ENCODE measurements around the gene TENT5C. TPM values are rescaled to one million over a fixed set of nuclear protein-coding genes. Genes with fewer than 3 reads are reported as not detected.

TENT5C gene
- total and polyA plus RNA-seq, 2 of the 8 experiments (the other 6 are each of a cell fraction or from before 2014, with no cell fraction given): 0.38 to 0.99 TPM

DNA sequence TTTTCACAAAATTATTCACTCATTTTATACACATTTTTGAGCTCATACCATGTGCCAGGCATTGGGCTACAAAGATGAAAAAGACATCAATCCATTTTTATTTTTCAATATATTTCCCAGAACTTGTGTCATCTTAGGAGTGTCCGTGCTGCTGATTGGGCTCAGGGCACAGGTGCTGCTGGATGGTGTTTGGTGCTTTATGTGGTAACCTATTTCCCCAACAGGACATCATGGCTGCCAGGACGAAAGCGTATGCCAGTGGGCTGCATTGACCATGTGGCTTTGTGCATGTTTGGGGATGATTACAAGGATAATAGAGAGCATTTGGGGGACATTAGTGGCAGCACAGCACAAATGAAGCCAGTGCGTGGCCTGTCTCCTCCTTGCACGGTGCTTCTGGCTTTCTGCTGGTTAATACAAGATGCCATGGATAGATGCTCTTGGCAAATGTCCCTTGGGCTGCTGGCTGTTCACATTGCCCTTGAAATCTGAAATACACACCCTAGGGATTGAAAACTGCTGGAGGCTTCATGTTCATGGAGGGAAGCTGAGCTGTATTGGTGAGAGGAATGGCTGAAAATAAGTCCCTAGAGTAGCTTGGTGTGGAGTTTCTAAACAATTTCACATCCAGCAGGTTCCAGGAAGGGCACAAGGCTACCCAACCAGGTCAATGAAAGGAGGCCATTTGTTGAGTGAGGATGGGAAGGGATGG, 52.3 kb downstream of the TENT5C start:
- no peak for FAIRE-seq
- Histone ChIP-seq H3K9ac (replicated peaks in 1 of 4; ENCODE audit: extremely low read depth in 1 of 4, low read depth in 3 of 4, low read length in 3 of 4) (no peak overlapping the region), H3K23me2 (ENCODE audit: low read depth, low read length) (no peaks in the 10 kb centered on the region), H4K8ac (ENCODE audit: extremely low read depth, insufficient read depth, low read length) (peak overlapping the region; percentile 22; the same call in 1 of the 2 replicates), H2BK120ac (replicated peaks; ENCODE audit: low read depth, low read length) (no peak overlapping the region), H3K4me2 (ENCODE audit: insufficient read depth in 1 of 2, low read depth in 2 of 2, low read length in 2 of 2) (no peak overlapping the region), H4K20me1 (replicated peaks in 1 of 2; ENCODE audit: control insufficient read depth in 1 of 2, insufficient read depth in 2 of 2, low read length in 2 of 2) (no peaks in the 10 kb centered on the region), H2AK5ac (ENCODE audit: low read depth, low read length) (no peak overlapping the region), H3K27me3 (replicated peaks in 1 of 4; ENCODE audit: control insufficient read depth in 3 of 4, extremely low read depth in 1 of 4, insufficient read depth in 3 of 4, low read length in 3 of 4) (peaks cover 0 to 1% (median 0%) of the 10 kb centered on the region in 4 experiments; a peak in 2 of 7 replicates), H3K27ac (ENCODE audit: low read depth, low read length) (no peak overlapping the region), H3K56ac (replicated peaks; ENCODE audit: insufficient read length, low read depth, low read length) (no peak overlapping the region), H3K36me3 (ENCODE audit: control insufficient read depth in 2 of 4, insufficient read depth in 4 of 4, low read length in 3 of 4) (no peaks in the 10 kb centered on the region), H3K9me3 (ENCODE audit: insufficient read depth in 2 of 2, low read depth in 1 of 2, low read length in 1 of 2) (peaks cover 0 to 3% of the 10 kb centered on the region in 2 experiments; a peak in 2 of 4 replicates), H2BK20ac (ENCODE audit: low read length) (no peak overlapping the region), H3K18ac (ENCODE audit: extremely low read depth, low read length) (no peak overlapping the region), H3K14ac (ENCODE audit: insufficient read length) (no peak overlapping the region), H2BK15ac (ENCODE audit: low read length) (no peak overlapping the region), H3K4me1 (replicated peaks in 1 of 4; ENCODE audit: control insufficient read depth in 3 of 4, insufficient read depth in 4 of 4, low read length in 3 of 4) (no peaks in the 10 kb centered on the region; a peak in 1 of 7 replicates), H4K5ac (ENCODE audit: insufficient read length, low read depth, low read length) (no peak overlapping the region), H2BK12ac (ENCODE audit: low read depth, low read length) (no peak overlapping the region), H2BK5ac (ENCODE audit: low read depth, low read length) (no peak overlapping the region), H3K79me1 (ENCODE audit: low read depth, low read length) (no peaks in the 10 kb centered on the region), H3K4me3 (ENCODE audit: extremely low read depth in 1 of 4, insufficient read depth in 2 of 4, low read depth in 3 of 4, low read length in 4 of 4) (no peak overlapping the region), H3K4ac (replicated peaks; ENCODE audit: insufficient read length, low read depth, low read length) (no peak overlapping the region), H3K79me2 (ENCODE audit: control insufficient read depth in 1 of 2, insufficient read depth in 2 of 2, low read length in 2 of 2) (no peaks in the 10 kb centered on the region), H4K91ac (replicated peaks; ENCODE audit: insufficient read length, low read length) (no peak overlapping the region), H2AFZ (ENCODE audit: low read length) (no peak overlapping the region), H3K23ac (ENCODE audit: insufficient read length) (no peak overlapping the region)
- POLR2A ChIA-PET (ENCODE audit: partially characterized antibody): no interaction called here
- DNase-seq (ENCODE audit: low read depth in 1 of 2, low spot score in 2 of 2): no peak
- CTCF ChIA-PET (ENCODE audit: partially characterized antibody): interaction anchor here (1.2 to 2.7 kb wide), 4 partner anchors 10 to 122 kb away, joined by 3 to 10 read pairs (median 4); no protein-coding TSS in a partner anchor
- TF ChIP-seq CTBP2 (IDR thresholded peaks at IDR 0.05; ENCODE audit: borderline replicate concordance, insufficient read depth, insufficient read length, low read length): no peak
- no peak for TF ChIP-seq POU5F1 (IDR thresholded peaks at IDR 0.05; ENCODE audit: low read depth, low read length)
- TF ChIP-seq RAD21 (IDR thresholded peaks at IDR 0.05 in 1 of 2, conservative IDR thresholded peaks at IDR 0.05 in 1 of 2; ENCODE audit: low read depth in 2 of 2, low read length in 2 of 2): no peak
- TF ChIP-seq ASH2L (IDR thresholded peaks at IDR 0.05; ENCODE audit: low read length): no peak
- TF ChIP-seq CHD1 (IDR thresholded peaks at IDR 0.05; ENCODE audit: low read depth, low read length): no peak
- TF ChIP-seq SP2 (IDR thresholded peaks at IDR 0.05; ENCODE audit: low read length): no peak
- TF ChIP-seq TCF12 (IDR thresholded peaks at IDR 0.05; ENCODE audit: low read depth, low read length): no peak
- TF ChIP-seq NRF1 (IDR thresholded peaks at IDR 0.05; ENCODE audit: low read depth, low read length): no peak
- TF ChIP-seq EZH2 (IDR thresholded peaks at IDR 0.05; ENCODE audit: low read depth, low read length, severe bottlenecking): no peak
- no peak for TF ChIP-seq GTF2F1 (IDR thresholded peaks at IDR 0.05; ENCODE audit: borderline replicate concordance, low read depth, low read length)
- TF ChIP-seq POLR2AphosphoS5 (IDR thresholded peaks at IDR 0.05; ENCODE audit: low read depth, low read length): no peak
- no peak for TF ChIP-seq E2F6 (IDR thresholded peaks at IDR 0.05)
- no peak for TF ChIP-seq CEBPB (IDR thresholded peaks at IDR 0.05; ENCODE audit: low read depth, low read length)
- WGBS, 2 experiments (ENCODE audit: extremely low coverage in 1 of 2, insufficient coverage in 1 of 2, insufficient read length in 1 of 2, insufficient replicate concordance in 2 of 2, low coverage in 1 of 2, low lambda C conversion rate in 2 of 2, missing lambda C conversion rate in 1 of 2): 90% methylated on average over 5 of the region's 5 CpGs; no CpG with 5 or more reads in 1 of the 2 experiments
